Progenitor cell of endocrine pancreas (in vitro differentiated cells): ENCODE results near the gene LDLRAD4. TPM values are rescaled to one million over a fixed set of nuclear protein-coding genes. Genes with fewer than 3 reads are reported as not detected.

Source experiments
- DNase-seq: peaks from one replicate; pipeline ENCODE4 v3.0.0; 2021; ENCODE audit warnings: low spot score; ENCODE audit not compliant: unreplicated experiment
- H3K27ac Mint-ChIP-seq: 2 replicates; pipeline ENCODE4 v1.8.0; 2021; ENCODE audit warnings: mild to moderate bottlenecking, moderate library complexity, mixed read lengths
- H3K27me3 Mint-ChIP-seq: 2 replicates; pipeline ENCODE4 v1.8.0; 2021; ENCODE audit warnings: mixed read lengths
- H3K36me3 Mint-ChIP-seq: 2 replicates; pipeline ENCODE4 v1.8.0; 2022; ENCODE audit warnings: mixed read lengths; ENCODE audit not compliant: insufficient read depth
- H3K4me1 Mint-ChIP-seq: 2 replicates; pipeline ENCODE4 v1.8.0; 2021; ENCODE audit warnings: low read depth, mixed read lengths
- H3K4me3 Mint-ChIP-seq: 2 replicates; pipeline ENCODE4 v1.8.0; 2021; ENCODE audit warnings: low read depth, mild to moderate bottlenecking, moderate library complexity, mixed read lengths
- H3K9me3 Mint-ChIP-seq: 2 replicates; pipeline ENCODE4 v1.8.0; 2021; ENCODE audit warnings: low read depth, mixed read lengths
- CTCF ChIP-seq: fragments of 200-600 bp; sonication (generic); IDR thresholded peaks from one replicate; pipeline ENCODE4 v1.5.0; 2021; ENCODE audit warnings: antibody characterized with exemption, mild to moderate bottlenecking; ENCODE audit not compliant: unreplicated experiment
- total RNA-seq: library from RNA; stranded (reverse); gene quantifications from 2 replicates; pipeline ENCODE4 v1.2.1, GENCODE V29; 2021

The LDLRAD4 gene
- total RNA-seq, 1 donor from 2014 or later: 3.8 TPM

- Mint-ChIP-seq H3K27ac (no peak overlapping the region), H3K4me3 (no peak overlapping the region), H3K36me3 (no peaks in the 10 kb centered on the region), H3K4me1 (no peaks in the 10 kb centered on the region), H3K9me3 (peaks cover 3% of the 10 kb centered on the region), H3K27me3 (no peaks in the 10 kb centered on the region)
- DNase-seq: no peak
- TF ChIP-seq CTCF: no peak
These were observed 302.2 kb downstream of the LDLRAD4 start for GRCh38 chr18:13520741-13521140.

DNA sequence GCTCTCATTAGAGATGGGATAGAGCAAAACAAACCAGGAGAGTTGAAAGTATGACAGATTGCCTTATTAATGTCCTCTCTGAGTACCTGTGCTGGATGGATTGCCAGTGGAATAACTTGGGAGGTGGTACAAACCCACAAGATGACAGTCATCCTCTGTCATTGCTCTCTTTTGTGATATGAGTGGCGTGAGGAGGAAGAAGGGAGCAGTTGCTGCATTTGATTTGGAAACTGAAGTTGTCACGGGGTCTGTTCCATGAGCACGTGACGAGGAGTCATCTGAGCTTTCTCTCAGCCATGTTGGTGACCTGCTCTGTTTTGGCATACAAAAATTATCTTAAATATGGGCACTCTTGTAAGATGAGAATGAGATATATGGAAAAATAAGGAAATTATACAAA, 302.9 kb downstream of the LDLRAD4 start:
- no peaks in the 10 kb centered on the region for H3K36me3 Mint-ChIP-seq
- no peaks in the 10 kb centered on the region for H3K4me1 Mint-ChIP-seq
- no peak overlapping the region for H3K27ac Mint-ChIP-seq
- H3K27me3 Mint-ChIP-seq: no peaks in the 10 kb centered on the region
- no peak overlapping the region for H3K4me3 Mint-ChIP-seq
- H3K9me3 Mint-ChIP-seq: peaks cover 3% of the 10 kb centered on the region
- TF ChIP-seq CTCF: no peak
- no peak for DNase-seq

GRCh38 chr18:13522256-13522655, 303.7 kb downstream of the LDLRAD4 start:
- TF ChIP-seq CTCF: no peak

GRCh38 chr18:13522861-13523660, 304.5 kb downstream of the LDLRAD4 start:
- no peak overlapping the region for H3K4me3 Mint-ChIP-seq
- H3K4me1 Mint-ChIP-seq: no peaks in the 10 kb centered on the region
- H3K36me3 Mint-ChIP-seq: no peaks in the 10 kb centered on the region
- no peak for TF ChIP-seq CTCF
- peaks cover 1% of the 10 kb centered on the region for H3K9me3 Mint-ChIP-seq
- no peak overlapping the region for H3K27ac Mint-ChIP-seq
- H3K27me3 Mint-ChIP-seq: no peaks in the 10 kb centered on the region
- DNase-seq: no peak

More at GRCh38 chr18:13522256-13522655, 303.7 kb downstream of the LDLRAD4 start:
- Mint-ChIP-seq H3K4me1 (no peaks in the 10 kb centered on the region), H3K9me3 (peaks cover 3% of the 10 kb centered on the region), H3K27me3 (no peaks in the 10 kb centered on the region), H3K4me3 (no peak overlapping the region), H3K36me3 (no peaks in the 10 kb centered on the region), H3K27ac (no peak overlapping the region)
- no peak for DNase-seq

DNA sequence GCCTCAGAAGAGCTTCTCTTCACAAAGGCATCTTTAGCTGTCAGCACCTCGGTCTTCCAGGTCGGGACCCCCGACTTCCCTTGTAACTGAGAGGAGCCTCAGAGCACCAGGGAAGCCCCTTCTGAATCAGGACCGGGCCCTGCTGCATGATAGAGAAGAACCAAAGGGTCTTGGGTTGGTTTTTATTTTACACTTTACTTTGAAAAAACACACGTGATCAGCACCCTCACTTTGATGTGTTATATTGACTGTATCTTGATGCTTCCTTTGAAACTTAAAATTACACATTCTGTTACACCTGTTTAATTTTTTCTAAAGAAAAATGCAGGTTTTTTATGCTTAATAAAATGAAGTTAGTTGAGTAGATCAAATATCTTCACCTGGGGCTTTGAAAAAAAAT, 305.5 kb downstream of the LDLRAD4 start:
- Mint-ChIP-seq H3K36me3 (no peaks in the 10 kb centered on the region), H3K9me3 (no peaks in the 10 kb centered on the region), H3K27me3 (no peaks in the 10 kb centered on the region), H3K4me3 (no peak overlapping the region), H3K4me1 (no peaks in the 10 kb centered on the region), H3K27ac (no peak overlapping the region)
- no peak for TF ChIP-seq CTCF
- no peak for DNase-seq
